Stimulated activated CD4-positive, alpha-beta T cell treated with anti-CD3 and anti-CD28 coated beads, Interleukin-15, amount 100 ng/mL, for 48 hours (primary cell): Measurements from ENCODE around the gene CSDE1.
A peak's percentile ranks its signal among the peaks of the same experiment; 100 is the strongest.
"Not testable (repeated sequence)": the region's sequence is repeated elsewhere in the genome, so short reads cannot be mapped to it uniquely, and the experiment has no call there.

ENCODE experiments used
- DNase-seq, 2 donors: peaks; one replicate each; pipeline ENCODE4 v3.0.0-alpha.2; 2020; ENCODE audit warnings: low read depth in 2 of 2

Gene CSDE1

GRCh38 chr1:114757455-114758255, at the start of gene CSDE1:
CSDE1 (minus strand) TSS chr1:114757984; CDS start chr1:114739890, 18,094 bp downstream.
- DNase-seq, result peak; percentile 92 to 94

GRCh38 chr1:114804449-114804848, 46.7 kb upstream of the CSDE1 start:
- DNase-seq, result not testable (repeated sequence)

GRCh38 chr1:114803001-114803400, 45.2 kb upstream of the CSDE1 start:
- no peak for DNase-seq

- no peak for DNase-seq
These were observed 36.3 kb upstream of the CSDE1 start for GRCh38 chr1:114794038-114794437.

GRCh38 chr1:114790581-114790980, 32.8 kb upstream of the CSDE1 start:
- DNase-seq, result not testable (repeated sequence)

- not testable (repeated sequence) for DNase-seq
These were observed 28.7 kb upstream of the CSDE1 start for GRCh38 chr1:114786440-114786839.

GRCh38 chr1:114782476-114782875, 24.7 kb upstream of the CSDE1 start:
- DNase-seq, result no peak

GRCh38 chr1:114780344-114781226, 22.8 kb upstream of the CSDE1 start, which contains the start of gene SIKE1:
SIKE1 (minus strand) TSS chr1:114780685; CDS start chr1:114780607, 78 bp downstream.
- peak; percentile 90 to 92 for DNase-seq

GRCh38 chr1:114779722-114780121, 21.9 kb upstream of the CSDE1 start:
- DNase-seq, result no peak

- DNase-seq, result not testable (repeated sequence)
These were observed 18.9 kb upstream of the CSDE1 start for GRCh38 chr1:114776726-114777125.

GRCh38 chr1:114771992-114772391, 14.2 kb upstream of the CSDE1 start:
- DNase-seq, result no peak

GRCh38 chr1:114770989-114771388, 13.2 kb upstream of the CSDE1 start:
- no peak for DNase-seq

GRCh38 chr1:114764689-114765088, 6.9 kb upstream of the CSDE1 start:
- DNase-seq, result no peak

GRCh38 chr1:114758256-114758832, 560 bp upstream of the CSDE1 start:
- no peak for DNase-seq

- DNase-seq, result no peak
These were observed 782 bp downstream of the CSDE1 start for GRCh38 chr1:114756949-114757454.

GRCh38 chr1:114756009-114756892, 1.5 kb downstream of the CSDE1 start:
- DNase-seq, result no peak

- DNase-seq, result no peak
These were observed 2.5 kb downstream of the CSDE1 start for GRCh38 chr1:114755006-114755931.

GRCh38 chr1:114753702-114754101, 4.1 kb downstream of the CSDE1 start:
- DNase-seq, result not testable (repeated sequence)

GRCh38 chr1:114753143-114753542, 4.6 kb downstream of the CSDE1 start:
- DNase-seq, result no peak

GRCh38 chr1:114750780-114751179, 7.0 kb downstream of the CSDE1 start:
- DNase-seq, result no peak
